Activated CD4-positive, alpha-beta T cell treated with anti-CD3 and anti-CD28 coated beads for 48 hours (primary cell): ENCODE measurements around the gene ESAM.

Experiments used
- DNase-seq: peaks from one replicate; pipeline ENCODE4 v3.0.0-alpha.2; 2020

The ESAM gene

DNA sequence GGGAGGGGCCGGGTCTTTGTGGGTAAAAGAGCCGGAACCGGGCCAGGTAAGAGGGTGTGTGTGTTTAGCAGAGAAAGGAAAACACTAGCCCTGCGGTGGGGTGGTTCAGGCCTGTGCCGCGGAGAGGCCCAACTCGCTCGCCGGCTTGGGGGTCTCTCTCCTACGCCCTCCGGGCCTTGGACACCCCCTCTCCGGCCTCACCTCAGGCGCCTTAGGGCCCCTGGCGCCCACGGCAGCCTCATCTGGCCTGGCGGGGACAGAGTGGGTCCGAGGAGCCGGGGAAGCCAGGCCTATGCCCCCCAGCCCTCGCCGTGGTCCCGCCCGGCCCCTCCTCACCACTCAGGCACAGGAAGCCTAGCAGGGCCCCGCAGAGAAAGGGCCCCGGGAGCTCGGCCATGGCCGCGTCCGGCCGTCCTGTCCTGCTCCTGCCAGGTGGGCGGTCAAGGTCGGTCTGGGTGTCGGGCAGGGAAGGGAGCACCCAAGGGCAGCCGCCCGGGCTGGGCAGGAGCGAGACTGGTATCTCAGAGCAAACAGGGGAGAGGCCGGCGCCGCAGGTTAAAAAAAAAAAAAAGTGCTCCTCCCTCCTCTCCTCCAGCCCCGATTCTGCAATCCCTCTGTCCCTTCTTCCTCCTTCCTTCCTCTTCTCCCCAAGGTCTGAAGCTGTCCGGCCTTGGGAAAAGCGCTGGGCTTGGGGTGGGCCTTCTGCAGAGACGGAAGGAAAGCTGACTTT lies 10.2 kb downstream of the ESAM start, which contains the start of gene VSIG2:
VSIG2 (minus strand) TSS at position 515 of the 730 bp plus-strand sequence; CDS start at position 397, 118 bp downstream.
- no peak for DNase-seq

DNA sequence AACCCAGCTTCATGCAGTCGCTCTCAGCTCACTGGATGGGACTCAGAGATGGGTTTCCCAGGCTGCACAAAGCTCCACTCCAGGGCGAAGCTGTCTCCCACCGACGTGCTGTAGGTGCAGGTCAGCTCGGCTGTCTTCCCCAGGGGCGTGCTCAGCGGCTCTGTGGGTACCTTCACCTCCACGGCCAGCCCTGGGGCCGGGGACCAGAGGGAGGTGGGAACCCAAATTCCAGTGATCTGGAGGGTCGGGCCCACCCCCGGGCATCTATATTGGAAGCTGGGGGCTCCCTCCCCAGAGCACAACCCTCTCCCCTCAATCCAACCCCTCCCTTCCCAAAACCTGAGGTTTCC lies 10.7 kb downstream of the ESAM start:
- DNase-seq, result no peak

DNA sequence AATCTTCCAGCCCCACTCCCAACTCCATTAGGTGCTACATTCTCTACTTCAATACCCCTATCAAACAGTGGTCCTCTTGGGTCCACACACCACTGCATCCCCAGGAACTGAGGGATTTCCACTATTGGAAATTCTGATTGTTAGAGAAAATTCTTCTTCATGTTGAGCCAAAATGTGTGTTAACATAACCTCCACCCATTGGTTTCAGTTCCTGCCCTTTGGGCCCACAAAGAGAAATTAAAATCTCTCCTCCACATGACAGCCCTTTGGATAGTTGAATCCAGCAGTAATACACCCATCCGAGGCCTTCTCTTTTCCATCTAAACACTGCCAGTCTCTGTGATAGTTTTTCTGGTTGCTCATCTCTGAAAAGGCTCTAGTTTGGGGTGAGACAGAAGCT lies 12.2 kb downstream of the ESAM start:
- no peak for DNase-seq

DNA sequence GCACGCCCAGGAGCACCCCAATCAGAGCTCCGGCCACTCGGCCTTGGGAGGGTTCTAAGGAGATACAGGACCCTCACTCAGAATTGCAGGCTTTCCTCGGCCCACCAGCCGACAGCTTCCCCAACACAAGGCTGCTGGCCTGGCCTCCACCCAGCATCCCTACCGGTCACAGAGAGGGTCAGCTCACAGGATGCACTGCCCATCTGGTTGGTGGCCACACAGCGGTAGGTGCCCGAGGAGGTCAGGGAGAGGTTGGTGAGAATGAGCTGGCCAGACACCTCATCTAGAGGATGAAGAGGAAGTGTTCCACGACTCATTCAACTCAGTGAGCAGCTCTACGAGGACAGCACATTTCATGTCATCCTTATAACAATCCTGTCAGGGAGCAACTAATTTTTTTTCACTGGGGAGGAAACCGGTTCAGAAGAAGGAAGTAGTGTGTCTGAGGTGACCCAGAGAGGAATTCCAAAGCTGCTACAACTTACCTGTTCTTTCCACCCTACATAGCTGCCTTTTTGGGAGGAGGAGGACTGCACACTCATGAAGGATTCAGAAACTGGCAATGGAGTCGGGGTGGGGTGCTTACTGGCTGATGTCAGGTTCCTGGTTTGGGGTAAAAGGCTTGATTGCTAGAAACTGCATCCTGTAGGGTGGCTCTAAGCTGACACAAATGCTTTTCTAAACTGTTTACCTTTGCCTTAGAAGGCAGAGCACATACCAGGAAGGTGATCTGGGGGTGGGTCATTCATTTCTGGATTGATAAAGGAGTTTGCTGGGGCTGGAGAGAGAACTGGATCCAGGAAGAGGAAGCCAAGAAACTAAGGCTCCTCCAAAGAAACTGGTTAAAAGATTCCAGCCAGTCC lies 13.4 kb downstream of the ESAM start:
- DNase-seq, result no peak

DNA sequence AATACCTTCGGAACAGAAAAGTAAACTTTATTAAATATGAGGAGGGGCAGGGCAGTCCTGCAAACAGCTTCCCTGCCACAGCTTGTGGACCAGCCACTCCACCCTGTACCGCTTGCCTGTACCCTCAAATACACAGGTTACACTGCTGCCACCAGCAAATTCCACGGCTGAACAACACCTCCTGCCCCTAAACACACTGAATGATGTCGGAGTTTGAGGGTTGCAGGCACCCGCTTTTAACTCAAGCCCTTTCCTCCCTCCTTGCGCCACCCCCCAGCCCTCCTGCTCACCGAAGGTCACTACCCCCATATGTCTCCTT lies 14.0 kb downstream of the ESAM start:
- no peak for DNase-seq

DNA sequence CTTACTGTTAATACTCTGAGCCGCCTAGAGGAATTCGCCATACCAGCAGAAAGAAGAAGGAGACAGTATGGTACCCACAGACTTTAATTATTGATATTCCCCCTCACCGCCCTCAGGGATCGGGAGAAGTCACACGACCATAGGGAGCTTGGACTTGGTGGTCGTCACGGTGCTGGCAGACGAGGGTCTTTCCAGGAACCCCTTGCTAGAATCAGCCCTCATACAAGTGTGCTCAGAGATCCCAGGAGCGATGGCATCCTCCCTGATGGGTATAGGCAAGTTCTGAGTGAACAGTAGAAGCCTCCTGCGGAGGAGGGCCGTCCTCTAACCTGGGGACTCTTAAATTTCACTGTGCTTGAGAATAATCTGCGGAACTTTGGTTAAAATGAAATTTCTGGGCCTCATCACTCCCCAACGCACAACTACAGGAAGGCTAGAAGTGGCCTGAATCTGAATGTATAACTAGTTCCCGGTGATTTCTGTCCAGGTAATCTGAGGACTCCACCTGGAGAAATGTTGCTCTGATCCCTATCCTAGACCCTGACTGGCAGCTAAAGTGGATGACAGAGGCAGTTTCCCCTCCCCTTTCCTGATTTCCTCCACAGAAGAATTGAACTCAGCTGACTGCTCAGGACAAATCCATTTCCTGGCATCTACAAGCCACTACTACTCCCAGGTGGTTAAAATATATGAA lies 14.5 kb downstream of the ESAM start:
- no peak for DNase-seq

DNA sequence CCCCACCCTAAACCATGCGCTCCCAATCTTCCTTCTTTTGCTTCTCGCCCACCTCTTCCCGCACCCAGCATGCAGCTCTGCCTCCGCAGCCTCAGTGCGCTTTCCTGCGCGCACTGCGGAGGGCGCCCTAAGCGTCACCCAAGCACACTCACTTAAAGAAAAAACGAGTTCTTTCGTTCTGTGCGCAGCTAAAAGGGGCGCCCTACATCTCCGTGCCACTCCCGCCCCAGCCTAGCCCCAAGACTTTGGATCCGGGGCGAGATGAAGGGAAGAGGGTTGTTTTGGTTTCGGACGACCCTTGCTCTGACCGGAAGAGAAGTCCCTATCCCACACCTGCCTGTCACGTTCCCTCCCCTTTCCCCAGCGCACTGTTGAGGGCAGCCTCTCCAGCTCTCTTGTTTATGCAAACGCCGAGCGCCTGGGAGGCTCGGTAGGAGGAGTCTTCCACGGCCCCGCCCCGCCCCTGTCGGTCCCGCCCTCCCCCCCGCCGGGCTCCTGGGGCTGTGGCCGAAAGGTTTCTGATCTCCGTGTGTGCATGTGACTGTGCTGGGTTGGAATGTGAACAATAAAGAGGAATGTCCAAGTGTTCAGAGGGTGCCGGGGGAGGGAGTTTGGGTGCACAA lies 15.4 kb downstream of the ESAM start:
- peak; percentile 84 for DNase-seq

DNA sequence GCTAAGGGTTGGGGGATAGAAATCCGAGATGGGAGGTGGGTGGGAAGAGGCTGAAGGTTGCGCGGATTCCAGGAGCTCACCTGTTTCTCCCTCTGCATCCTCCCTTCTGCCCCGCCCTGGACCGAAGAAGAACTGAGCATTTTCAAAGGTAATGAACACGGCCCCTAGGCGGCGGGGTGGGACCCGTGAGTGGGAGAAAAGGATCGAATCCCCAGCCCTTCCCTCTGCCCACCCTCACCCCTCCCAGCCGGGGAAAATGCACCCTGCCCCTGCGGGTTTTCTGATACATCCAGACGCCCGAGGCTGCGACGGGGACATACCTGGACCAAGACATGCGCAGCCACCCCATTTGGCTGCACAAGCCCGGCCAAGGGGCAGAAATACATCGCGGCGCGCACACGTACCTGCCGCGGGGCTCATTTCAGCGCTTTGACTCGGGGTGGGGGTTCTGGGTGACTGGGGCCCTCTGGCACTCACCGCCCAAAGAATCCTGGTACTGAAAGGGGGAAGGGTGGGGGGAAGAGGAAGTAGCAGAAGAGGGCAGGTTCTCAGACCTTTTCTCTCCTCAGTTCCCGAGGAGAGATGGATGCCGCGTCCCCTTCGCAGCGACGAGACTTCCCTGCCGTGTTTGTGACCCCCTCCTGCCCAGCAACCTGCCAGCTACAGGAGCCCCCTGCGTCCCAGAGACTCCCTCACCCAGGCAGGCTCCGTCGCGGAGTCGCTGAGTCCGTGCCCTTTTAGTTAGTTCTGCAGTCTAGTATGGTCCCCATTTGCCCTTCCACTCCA lies 16.1 kb downstream of the ESAM start:
- DNase-seq, result peak; percentile 64

DNA sequence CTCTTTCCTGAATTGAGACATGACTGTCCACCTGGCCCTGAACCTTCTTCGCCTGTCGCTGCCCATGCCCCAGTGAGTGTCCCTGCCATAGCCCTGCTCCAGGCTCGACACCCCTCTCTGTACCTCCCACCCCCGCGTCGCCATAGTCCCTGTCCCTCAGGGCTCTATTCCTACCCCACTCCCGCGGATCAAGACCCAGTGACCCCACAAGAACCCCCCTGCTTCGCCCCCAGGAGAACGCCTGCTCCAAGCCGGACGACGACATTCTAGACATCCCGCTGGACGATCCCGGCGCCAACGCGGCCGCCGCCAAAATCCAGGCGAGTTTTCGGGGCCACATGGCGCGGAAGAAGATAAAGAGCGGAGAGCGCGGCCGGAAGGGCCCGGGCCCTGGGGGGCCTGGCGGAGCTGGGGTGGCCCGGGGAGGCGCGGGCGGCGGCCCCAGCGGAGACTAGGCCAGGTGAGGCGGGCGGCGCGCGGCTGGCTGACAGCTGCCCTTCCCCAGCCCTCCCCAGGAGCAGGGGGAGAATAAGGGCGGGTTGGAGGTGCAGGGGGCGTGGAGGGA lies 16.7 kb downstream of the ESAM start:
- no peak for DNase-seq

DNA sequence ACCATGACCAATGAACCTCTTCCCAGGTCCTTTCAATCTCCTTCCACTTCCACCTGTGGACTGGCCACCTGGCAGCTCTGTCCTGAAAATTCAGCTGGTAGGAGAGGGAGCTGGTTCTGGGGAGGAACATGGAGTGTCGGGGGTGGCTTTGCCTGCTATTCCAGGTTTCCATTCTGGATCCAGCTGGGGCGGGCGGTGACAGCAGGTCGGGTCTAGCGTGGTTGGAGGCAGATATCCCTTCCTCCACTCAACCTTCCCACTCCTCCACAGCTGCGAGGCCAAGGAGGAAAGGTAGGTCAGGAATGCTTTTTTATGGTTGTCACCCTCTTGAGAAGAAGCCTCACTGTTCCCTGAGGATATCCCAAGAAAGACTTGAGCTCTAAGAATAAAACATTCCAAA lies 19.0 kb downstream of the ESAM start:
- DNase-seq, result no peak

DNA sequence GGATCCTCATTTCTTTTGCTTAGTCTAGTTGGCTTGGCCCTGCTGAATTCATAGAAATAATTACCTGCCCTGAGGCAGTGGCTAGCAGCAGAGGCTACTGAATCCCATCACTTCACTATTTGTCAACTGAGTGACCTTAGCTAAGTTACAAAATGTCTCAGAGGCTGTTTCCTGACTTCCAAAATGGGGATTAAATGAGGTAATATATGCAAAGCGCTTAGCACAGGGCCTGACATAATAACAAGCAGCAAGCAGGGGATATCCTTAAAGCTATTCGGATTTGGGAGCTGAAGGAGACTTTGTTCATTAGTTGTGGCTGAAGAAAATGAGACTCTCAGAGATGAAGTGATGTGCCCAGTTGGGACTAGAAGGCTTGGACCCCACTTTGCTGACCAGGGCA lies 19.5 kb downstream of the ESAM start:
- DNase-seq, result no peak

DNA sequence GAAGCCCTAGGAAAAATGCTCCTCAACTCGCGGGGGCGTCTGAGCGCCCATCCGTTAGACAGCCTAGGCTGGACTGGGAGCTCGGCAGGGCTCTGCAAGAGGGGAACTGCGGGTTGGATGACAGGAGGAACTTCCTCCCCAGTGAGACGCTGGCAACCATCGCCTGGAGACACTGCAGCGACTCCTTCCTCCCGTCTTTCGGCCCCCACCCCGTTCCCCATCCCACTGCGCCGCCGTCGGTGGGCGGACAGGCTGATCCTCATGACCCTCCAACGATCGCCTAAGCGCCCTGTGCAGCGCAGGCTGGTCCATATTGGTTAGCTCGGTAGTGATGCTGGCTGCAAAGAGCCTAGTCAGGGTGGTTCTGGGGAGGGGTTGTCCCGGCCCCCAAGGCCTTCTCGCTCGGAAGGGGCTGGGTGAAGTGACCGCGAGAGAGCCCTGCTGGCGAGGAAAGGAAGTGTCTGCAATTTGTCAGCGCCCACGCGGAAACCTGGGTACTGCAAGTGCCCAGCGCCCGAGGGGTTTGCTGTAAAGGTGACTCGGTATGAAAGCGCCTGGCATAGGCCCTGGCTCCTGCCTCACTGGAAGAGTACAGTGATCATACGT lies 21.7 kb downstream of the ESAM start:
- DNase-seq, result peak; percentile 80

DNA sequence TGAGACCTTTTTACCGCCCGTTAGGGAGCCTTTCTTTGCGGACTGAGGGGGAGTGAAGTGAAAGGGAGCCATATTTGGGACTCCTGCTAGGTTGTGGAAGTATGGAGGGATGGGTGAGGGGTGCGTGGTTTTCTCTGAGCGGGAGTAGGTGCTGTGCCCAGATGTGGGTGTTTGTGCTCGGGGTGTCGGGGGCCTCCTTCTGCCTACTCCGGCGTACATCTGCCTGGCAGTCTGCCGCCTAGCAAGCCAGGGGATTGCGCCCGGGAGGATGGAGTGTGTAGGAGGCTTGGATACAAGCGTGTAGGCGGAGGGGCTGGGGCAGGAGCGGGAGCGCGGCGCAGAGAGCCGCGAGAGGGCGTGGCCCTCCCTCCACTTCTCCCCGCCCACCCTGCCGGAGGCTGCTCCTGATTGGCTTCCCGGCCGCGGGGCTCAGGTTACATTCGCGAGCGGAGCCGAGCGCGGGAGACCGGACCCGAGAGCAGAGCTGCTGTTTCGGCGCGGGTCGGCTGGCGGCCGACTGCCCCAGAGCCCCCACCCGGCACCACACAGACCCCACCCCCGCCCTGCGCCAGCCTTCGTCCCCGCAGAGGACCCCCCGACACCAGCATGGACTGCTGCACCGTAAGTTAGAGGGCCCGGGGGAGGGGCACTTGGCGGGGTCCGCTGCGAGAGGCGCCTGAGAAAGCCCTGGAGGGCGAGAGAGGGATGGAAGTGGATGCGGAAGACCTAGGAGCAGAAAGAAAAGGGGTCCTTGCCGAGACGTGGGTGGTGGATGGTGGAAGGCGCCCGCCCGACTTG lies 22.4 kb downstream of the ESAM start, which contains the start of gene NRGN:
NRGN (plus strand) TSS at position 464 of the 798 bp plus-strand sequence; CDS start at position 607, 143 bp downstream.
- DNase-seq, result peak; percentile 92

DNA sequence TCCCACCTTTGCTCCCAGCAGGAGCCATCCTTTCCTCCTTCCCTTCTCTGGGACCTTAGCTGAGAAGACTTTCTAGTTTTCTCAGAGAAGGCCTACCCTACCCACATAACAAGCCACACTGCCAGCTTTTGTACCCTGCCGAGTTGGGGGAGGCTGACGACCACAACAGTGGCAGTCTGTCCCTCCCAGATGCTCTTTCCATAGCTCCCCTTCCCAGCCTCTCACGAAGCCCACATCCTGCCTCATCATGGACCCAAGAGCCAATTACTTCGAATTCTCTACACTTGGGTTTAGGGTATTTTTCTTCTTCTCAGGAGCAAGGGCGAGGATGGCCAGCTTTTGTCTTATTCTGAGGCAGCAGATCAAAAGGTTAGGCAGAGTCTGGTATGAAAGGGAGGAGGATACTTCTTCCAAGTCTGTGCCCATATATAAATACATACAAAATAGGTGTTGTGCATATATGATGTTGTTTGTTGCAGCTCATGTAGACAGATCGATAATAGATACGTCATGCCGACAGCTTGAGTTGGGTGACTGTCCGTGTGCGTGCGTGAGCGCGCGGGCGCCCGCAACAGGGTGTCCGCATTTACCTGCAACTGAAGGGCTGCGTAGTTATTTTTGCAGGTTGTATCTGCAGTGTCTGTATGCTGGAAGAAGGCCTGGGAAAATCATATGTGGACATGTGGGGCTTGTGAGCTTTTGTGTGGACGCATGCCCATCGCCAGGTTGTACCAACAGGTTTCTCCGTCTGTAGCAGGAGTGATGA lies 23.2 kb downstream of the ESAM start:
- DNase-seq, result no peak

DNA sequence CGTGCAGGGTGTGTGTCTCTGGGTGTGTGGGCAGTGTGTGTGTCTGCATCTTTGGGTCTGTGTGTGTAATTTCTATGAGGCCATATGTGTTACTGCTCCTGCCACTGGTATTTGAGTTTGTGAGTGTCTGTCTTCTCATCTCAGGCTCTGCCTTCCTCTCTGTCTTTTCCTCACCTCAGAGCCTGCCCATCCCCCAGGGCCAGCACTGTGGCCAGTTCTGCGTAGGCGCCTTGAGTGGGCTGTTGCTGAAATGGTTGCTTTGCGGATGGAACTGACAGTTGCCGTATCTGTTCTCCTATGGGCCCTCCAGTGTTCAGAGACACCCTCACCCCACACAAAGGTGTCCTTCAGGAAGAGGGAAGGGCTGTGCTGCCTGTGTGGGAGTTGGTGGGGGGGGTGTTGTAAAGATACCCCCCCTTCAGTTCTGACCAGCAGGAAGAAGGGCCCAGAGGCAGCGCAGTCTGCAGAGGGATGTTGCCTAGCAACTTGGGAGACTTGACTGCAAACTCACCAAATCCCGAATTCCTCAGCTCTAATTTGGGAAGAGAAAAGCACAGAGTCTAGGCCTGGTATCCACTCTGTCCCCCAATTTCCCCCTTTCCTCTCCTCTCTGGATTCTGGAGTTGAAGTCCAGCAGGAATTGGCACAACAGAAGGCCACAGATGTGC lies 24.3 kb downstream of the ESAM start:
- DNase-seq, result no peak

DNA sequence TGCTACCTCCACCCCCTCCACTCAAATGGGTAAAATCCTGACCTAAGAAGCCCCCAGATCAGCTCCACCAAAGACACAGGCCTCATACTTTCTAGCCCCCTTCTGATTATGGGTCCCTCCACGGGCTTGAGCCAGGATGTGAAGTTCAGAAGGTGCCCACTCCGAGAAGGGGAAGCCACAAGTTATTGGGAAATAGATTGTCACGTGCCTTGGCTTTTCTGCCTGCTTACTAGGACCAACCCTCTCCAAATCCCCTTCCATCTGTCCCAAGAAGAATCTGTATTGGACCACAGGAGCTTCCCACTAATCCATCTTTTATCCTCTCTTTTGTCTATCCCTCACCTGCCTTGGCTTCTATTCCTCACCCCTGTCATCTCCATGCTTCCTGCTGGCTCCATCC lies 25.4 kb downstream of the ESAM start:
- DNase-seq, result no peak

DNA sequence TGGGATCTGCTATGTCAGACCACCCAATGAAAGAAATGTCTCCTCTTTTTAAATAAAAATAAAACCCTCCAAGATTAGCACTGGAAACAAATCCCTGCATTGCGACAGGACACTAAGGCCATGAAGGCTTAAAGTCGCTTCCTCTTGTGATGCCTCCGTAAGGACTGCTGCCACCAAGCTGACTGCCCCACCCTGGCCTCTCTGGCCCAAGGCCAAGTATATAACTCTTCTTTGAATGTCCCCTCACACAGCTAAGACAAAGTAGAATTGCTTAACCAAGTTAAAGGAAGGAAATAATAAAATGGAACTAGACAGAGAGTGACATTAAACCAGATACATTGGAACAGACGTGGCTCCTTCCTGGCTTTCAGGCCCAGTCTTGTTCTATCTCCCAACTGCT lies 29.9 kb downstream of the ESAM start:
- no peak for DNase-seq

DNA sequence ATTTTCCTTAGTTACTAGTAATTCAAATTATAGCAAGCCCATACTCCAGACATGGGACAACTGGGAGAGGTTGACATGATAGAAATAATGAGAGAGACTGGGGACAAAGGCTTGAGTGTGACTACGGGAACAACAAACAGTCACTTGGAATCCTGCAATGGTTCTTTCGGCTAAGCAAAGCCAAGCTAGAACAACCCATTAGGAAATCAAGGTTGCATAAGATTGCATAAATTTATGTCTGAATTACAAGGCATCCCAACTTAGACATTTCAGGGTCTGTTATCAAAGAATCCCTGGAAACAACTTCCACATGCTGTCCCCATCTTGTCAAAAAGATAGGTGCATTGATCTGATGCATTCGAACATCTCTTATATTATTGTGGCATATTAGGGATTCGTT lies 32.5 kb downstream of the ESAM start:
- no peak for DNase-seq

DNA sequence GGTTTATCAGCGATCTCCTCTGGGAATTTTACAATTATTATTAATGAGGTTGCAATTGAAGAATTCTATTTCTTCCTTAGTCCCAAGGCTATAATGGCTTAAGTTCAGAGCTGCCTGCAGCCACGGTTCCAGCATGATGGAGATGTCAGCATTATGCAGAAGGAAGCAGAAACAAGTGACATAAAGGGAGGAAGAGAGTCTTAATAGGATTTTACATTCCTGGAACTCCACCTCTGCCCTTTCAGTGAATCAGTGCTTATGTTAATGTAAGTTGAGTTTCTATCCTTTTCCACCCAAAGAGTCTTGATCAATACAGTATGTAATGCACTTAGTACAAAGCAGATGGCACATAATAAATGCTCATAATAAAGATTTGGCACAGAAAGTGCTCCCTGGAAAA lies 34.0 kb downstream of the ESAM start:
- no peak for DNase-seq
